Measurements from ENCODE around the gene LIPI. TPM values are rescaled to one million over a fixed set of nuclear protein-coding genes. Genes with fewer than 3 reads are reported as not detected.
"Not testable (repeated sequence)": the region's sequence is repeated elsewhere in the genome, so short reads cannot be mapped to it uniquely, and the experiment has no call there.

LIPI gene
- total RNA-seq, 1 experiment from 2014 or later = not detected

GRCh38 chr21:14058995-14059627 is 151.6 kb downstream of the LIPI start:
- peaks cover 63 to 69% of the 10 kb centered on the region in 2 experiments for H3K9me3 Mint-ChIP-seq
- H3K79me2 ChIP-seq (ENCODE audit: insufficient read depth, low read length) = peaks cover 11% of the 10 kb centered on the region; the same call in 1 of the 2 replicates
- H2BK20ac ChIP-seq (ENCODE audit: low read depth, low read length, poor library complexity, severe bottlenecking); H2BK120ac ChIP-seq (ENCODE audit: low read depth, low read length, poor library complexity, severe bottlenecking); H2BK15ac ChIP-seq (ENCODE audit: low read depth, low read length); H3K4ac ChIP-seq (ENCODE audit: low read depth, low read length); H4K8ac ChIP-seq (replicated peaks; ENCODE audit: insufficient read length, low read depth, low read length); H4K5ac ChIP-seq (ENCODE audit: insufficient read length, low read depth, low read length); H3K27me3 ChIP-seq (ENCODE audit: insufficient read depth, low read length); H3K4me3 Mint-ChIP-seq; H3K56ac ChIP-seq (ENCODE audit: insufficient read length, low read depth, low read length); H2AK5ac ChIP-seq (ENCODE audit: insufficient read length, low read length); H4K91ac ChIP-seq (ENCODE audit: insufficient read length, low read depth, low read length); H3T11ph ChIP-seq (ENCODE audit: low read length); H3K4me1 Mint-ChIP-seq; H3K4me1 ChIP-seq (ENCODE audit: insufficient read depth, low read length); H4K20me1 ChIP-seq (ENCODE audit: control insufficient read depth, insufficient read depth, insufficient read length); H3K9ac ChIP-seq (ENCODE audit: extremely low read depth, insufficient read length, low read length); H3K9me3 ChIP-seq (ENCODE audit: control insufficient read depth, low read depth, low read length); H3K27ac ChIP-seq (ENCODE audit: insufficient read length, low read depth, low read length); H2AFZ ChIP-seq (ENCODE audit: low read length); H3K36me3 Mint-ChIP-seq (ENCODE audit: insufficient read depth in 1 of 3, low read depth in 3 of 3); H3K4me2 ChIP-seq (ENCODE audit: insufficient read depth, insufficient read length, low read length); H3K14ac ChIP-seq (ENCODE audit: insufficient read depth, low read length); H2BK12ac ChIP-seq (ENCODE audit: insufficient read length, low read depth, low read length); H3K23me2 ChIP-seq (ENCODE audit: insufficient read length, low read depth, low read length, poor library complexity, severe bottlenecking); H3K27me3 Mint-ChIP-seq (ENCODE audit: low read depth); H3K23ac ChIP-seq (ENCODE audit: insufficient read length, low read depth, low read length); H2BK5ac ChIP-seq (ENCODE audit: insufficient read length, low read length); H3K79me1 ChIP-seq (ENCODE audit: insufficient read depth, low read depth, low read length, poor library complexity, severe bottlenecking); H3K18ac ChIP-seq (ENCODE audit: insufficient read length, low read depth, low read length); H3K27ac Mint-ChIP-seq: not testable (repeated sequence)
- DNase-seq = peak; percentile 19
- WGBS (ENCODE audit: extremely low coverage, insufficient read length, low lambda C conversion rate) = no CpG with 5 or more reads among the region's 12 CpGs

Other genes starting within 250 kb of the LIPI start
- 1.7 and 2.8 TPM in 2 replicates for gene RBM11, start 5.2 kb upstream of the LIPI start, total RNA-seq (2021)
- gene HSPA13, start 172.2 kb upstream of the LIPI start, total RNA-seq (2021) = 30.7 and 32.6 TPM in 2 replicates